Measurements from ENCODE around the gene NAMPT.
"Not testable (repeated sequence)": the region's sequence is repeated elsewhere in the genome, so short reads cannot be mapped to it uniquely, and the experiment has no call there.

The NAMPT gene

DNA sequence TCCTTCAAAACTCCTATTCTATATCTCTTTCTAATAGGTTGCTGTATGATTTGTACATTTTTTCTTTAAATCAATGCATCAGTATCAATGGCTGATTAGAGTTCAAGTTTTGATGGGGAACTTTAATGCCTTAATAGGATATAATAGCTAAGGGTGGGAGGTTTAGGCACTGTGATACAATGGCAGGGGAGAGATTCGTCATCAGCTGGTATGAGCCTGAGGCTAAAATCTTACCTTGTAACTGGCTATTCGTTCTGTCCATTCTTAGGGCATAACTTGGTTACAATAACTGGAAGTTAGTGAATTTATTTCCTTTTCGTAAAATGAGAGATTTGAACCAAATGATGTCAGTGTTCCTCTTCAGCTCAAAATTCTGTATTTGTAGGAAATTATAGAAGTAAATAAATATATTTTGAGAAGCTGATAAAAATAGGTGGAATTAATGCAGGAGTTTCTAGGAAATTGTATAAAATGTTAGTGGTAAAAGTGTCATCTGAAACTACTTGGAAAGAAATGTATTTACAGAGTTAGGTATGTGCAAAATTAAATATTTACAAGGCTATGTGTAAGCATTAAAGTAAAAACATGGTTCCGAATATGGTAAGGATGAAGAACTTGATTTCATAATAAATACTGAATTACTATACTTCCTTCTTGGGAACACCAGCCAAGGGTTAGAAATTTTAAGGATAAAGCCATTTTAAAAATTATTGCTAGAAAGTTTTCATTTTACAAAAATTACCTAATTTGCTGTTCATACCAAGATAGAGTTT is 27.5 kb upstream of the NAMPT start:
- DNase-seq (ENCODE audit: extremely low read depth, insufficient read length): no peak
- Histone ChIP-seq H3K27me3 (replicated peaks; ENCODE audit: control insufficient read depth, insufficient read depth, low read length) (no peaks in the 10 kb centered on the region), H3K36me3 (ENCODE audit: control insufficient read depth, insufficient read depth, low read length) (no peaks in the 10 kb centered on the region), H3K4me3 (replicated peaks; ENCODE audit: low read depth, low read length) (no peak overlapping the region)
- TF ChIP-seq, protein P1, sequence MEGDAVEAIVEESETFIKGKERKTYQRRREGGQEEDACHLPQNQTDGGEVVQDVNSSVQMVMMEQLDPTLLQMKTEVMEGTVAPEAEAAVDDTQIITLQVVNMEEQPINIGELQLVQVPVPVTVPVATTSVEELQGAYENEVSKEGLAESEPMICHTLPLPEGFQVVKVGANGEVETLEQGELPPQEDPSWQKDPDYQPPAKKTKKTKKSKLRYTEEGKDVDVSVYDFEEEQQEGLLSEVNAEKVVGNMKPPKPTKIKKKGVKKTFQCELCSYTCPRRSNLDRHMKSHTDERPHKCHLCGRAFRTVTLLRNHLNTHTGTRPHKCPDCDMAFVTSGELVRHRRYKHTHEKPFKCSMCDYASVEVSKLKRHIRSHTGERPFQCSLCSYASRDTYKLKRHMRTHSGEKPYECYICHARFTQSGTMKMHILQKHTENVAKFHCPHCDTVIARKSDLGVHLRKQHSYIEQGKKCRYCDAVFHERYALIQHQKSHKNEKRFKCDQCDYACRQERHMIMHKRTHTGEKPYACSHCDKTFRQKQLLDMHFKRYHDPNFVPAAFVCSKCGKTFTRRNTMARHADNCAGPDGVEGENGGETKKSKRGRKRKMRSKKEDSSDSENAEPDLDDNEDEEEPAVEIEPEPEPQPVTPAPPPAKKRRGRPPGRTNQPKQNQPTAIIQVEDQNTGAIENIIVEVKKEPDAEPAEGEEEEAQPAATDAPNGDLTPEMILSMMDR (IDR thresholded peaks at IDR 0.05; ENCODE audit: insufficient read depth, low read length, poor library complexity, severe bottlenecking): no peak

- Histone ChIP-seq H3K36me3 (ENCODE audit: control insufficient read depth, insufficient read depth, low read length) (no peaks in the 10 kb centered on the region), H3K27me3 (replicated peaks; ENCODE audit: control insufficient read depth, insufficient read depth, low read length) (no peaks in the 10 kb centered on the region), H3K4me3 (replicated peaks; ENCODE audit: low read depth, low read length) (no peak overlapping the region)
- TF ChIP-seq, protein P1 (IDR thresholded peaks at IDR 0.05; ENCODE audit: insufficient read depth, low read length, poor library complexity, severe bottlenecking): no peak
- DNase-seq (ENCODE audit: extremely low read depth, insufficient read length): no peak
These were observed 24.6 kb upstream of the NAMPT start for GRCh38 chr7:106309362-106309761.

- DNase-seq (ENCODE audit: extremely low read depth, insufficient read length): no peak
- Histone ChIP-seq H3K27me3 (replicated peaks; ENCODE audit: control insufficient read depth, insufficient read depth, low read length) (no peaks in the 10 kb centered on the region), H3K36me3 (ENCODE audit: control insufficient read depth, insufficient read depth, low read length) (no peaks in the 10 kb centered on the region), H3K4me3 (replicated peaks; ENCODE audit: low read depth, low read length) (no peak overlapping the region)
- TF ChIP-seq, protein P1 (IDR thresholded peaks at IDR 0.05; ENCODE audit: insufficient read depth, low read length, poor library complexity, severe bottlenecking): no peak
These were observed 21.5 kb upstream of the NAMPT start for GRCh38 chr7:106306256-106306655.

- no peaks in the 10 kb centered on the region for H3K27me3 ChIP-seq (replicated peaks; ENCODE audit: control insufficient read depth, insufficient read depth, low read length)
- no peak overlapping the region for H3K4me3 ChIP-seq (replicated peaks; ENCODE audit: low read depth, low read length)
- no peaks in the 10 kb centered on the region for H3K36me3 ChIP-seq (ENCODE audit: control insufficient read depth, insufficient read depth, low read length)
- TF ChIP-seq, protein P1 (IDR thresholded peaks at IDR 0.05; ENCODE audit: insufficient read depth, low read length, poor library complexity, severe bottlenecking): no peak
- DNase-seq (ENCODE audit: extremely low read depth, insufficient read length): no peak
These were observed 20.9 kb upstream of the NAMPT start for GRCh38 chr7:106305732-106306131.

DNA sequence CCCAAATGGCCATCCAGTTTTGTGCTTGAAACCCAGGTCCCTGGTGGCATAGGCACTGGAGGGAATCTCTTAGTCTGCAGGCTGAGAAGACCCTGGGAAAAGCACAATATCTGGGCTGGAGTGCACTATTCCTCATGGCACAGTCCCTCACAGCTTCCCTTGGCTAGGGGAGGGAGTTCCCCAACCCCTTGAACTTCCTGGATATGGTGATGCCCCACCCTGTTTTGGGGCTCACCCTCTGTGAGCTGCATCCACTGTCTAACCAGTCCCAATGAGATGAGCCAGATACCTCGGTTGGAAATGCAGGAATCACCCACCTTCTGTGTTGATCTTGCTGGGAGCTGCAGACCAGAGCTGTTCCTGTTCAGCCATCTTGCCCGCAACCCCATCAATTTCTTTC is 19.8 kb upstream of the NAMPT start:
- Histone ChIP-seq H3K27me3 (replicated peaks; ENCODE audit: control insufficient read depth, insufficient read depth, low read length) (no peaks in the 10 kb centered on the region), H3K36me3 (ENCODE audit: control insufficient read depth, insufficient read depth, low read length) (no peaks in the 10 kb centered on the region), H3K4me3 (replicated peaks; ENCODE audit: low read depth, low read length) (no peak overlapping the region)
- DNase-seq (ENCODE audit: extremely low read depth, insufficient read length): no peak
- TF ChIP-seq, protein P1 (IDR thresholded peaks at IDR 0.05; ENCODE audit: insufficient read depth, low read length, poor library complexity, severe bottlenecking): no peak

DNA sequence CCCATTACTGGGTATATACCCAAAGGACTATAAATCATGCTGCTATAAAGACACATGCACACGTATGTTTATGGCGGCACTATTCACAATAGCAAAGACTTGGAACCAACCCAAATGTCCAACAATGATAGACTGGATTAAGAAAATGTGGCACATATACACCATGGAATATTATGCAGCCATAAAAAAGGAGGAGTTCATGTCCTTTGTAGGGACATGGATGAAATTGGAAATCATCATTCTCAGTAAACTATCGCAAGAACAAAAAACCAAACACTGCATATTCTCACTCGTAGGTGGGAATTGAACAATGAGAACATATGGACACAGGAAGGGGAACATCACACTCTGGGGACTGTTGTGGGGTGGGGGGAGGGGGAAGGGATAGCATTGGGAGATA is 13.8 kb upstream of the NAMPT start:
- DNase-seq (ENCODE audit: extremely low read depth, insufficient read length); H3K27me3 ChIP-seq (replicated peaks; ENCODE audit: control insufficient read depth, insufficient read depth, low read length); H3K4me3 ChIP-seq (replicated peaks; ENCODE audit: low read depth, low read length); H3K36me3 ChIP-seq (ENCODE audit: control insufficient read depth, insufficient read depth, low read length): not testable (repeated sequence)

DNA sequence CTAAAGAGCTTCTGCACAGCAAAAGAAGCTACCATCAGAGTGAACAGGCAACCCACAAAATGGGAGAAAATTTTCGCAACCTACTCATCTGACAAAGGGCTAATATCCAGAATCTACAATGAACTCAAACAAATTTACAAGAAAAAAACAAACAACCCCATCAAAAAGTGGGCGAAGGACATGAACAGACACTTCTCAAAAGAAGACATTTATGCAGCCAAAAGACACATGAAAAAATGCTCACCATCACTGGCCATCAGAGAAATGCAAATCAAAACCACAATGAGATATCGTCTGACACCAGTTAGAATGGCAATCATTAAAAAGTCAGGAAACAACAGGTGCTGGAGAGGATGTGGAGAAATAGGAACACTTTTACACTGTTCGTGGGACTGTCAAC is 13.4 kb upstream of the NAMPT start:
- H3K36me3 ChIP-seq (ENCODE audit: control insufficient read depth, insufficient read depth, low read length); H3K27me3 ChIP-seq (replicated peaks; ENCODE audit: control insufficient read depth, insufficient read depth, low read length); H3K4me3 ChIP-seq (replicated peaks; ENCODE audit: low read depth, low read length); DNase-seq (ENCODE audit: extremely low read depth, insufficient read length): not testable (repeated sequence)
